ENCODE measurements around the gene IL1RL2.

DNA sequence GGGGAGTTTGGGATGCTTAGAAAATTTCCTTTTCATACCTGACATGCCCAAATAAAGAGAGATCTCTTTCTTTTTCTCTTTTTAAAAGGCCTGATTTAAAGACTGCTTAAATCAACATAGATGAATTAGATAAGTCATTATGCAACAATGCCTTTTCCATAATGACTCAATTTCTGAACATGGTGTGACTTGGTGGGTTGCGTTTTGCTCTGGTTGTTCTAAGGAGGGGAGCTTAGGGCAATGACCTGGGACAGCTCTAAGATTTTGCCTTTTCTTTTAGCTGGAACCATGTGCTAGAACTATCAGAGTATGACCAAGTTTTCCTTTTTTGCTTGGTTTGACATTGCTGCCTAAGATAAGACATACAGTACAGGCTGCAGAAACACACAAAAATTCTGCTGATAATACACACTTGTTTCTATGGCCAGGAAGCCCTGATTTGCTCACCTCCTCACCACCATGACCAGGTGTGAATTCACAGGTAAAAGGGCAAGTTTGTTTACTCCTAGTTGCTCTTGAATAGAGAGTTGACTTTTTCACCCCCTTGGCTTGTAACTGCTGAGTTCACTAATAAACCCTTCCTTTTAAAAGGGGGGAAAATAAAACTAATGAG, 66.4 kb downstream of the IL1RL2 start:
- TF ChIP-seq CTCF (IDR thresholded peaks at IDR 0.05) = no peak
- no peak for TF ChIP-seq POLR2A (IDR thresholded peaks at IDR 0.05)

Data from lower leg skin (tissue), 3 donors.